ENCODE results near the gene TMCC2.

Gene TMCC2

DNA sequence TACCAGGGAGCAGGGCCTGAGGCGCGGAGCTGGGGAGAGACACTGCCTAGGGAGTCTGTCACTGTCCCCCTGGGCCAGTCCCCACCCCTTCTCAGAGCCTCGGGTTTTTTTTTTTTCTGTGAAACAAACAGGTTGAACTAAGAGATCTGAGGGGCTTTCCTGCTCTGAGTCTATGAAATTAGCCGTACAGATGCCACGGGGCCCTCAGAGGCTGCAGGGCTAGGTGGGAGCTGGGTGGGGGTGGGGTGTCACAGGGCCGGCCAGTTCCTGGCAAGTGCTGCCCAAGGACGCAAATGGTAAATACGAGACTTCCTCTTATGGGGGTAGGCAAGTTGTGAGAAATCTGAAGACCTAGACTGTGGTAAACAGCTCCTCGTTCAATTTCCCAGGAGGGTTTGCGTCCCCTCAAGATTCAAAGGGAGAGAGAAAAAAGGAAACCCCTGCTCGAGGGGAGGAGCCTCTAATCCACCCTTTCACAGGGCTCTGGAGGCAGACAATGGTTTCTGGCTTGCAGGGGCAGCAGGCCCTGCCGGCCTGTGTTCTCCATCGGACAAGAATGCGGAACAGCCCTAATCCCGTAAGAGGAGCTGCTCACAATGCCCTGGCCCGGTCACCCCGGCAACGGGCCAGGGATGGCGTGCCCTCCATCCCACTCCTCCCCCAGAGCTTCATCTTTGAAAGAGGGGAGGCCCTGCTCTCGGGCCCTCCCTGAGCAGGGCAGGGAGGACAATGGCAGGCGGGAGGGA, 86.0 kb downstream of the TMCC2 start:
- TF ChIP-seq CSRNP3 (CRISPR knock-in tag; IDR thresholded peaks at IDR 0.05) (no peak), ISL1 (CRISPR knock-in tag; IDR thresholded peaks at IDR 0.05) (no peak), ZNF70 (CRISPR knock-in tag; IDR thresholded peaks at IDR 0.05) (no peak), RARB (CRISPR knock-in tag; IDR thresholded peaks at IDR 0.05) (no peak), TCF4 (CRISPR knock-in tag; IDR thresholded peaks at IDR 0.05; ENCODE audit: borderline replicate concordance) (no peak), PPARA (CRISPR knock-in tag; IDR thresholded peaks at IDR 0.05; ENCODE audit: borderline replicate concordance) (no peak), ZC3H10 (CRISPR knock-in tag; IDR thresholded peaks at IDR 0.05) (no peak), TSHZ2 (CRISPR knock-in tag; IDR thresholded peaks at IDR 0.05) (no peak), BACH2 (CRISPR knock-in tag; IDR thresholded peaks at IDR 0.05; ENCODE audit: borderline replicate concordance) (no peak), CSDC2 (CRISPR knock-in tag; IDR thresholded peaks at IDR 0.05) (no peak), ZNF565 (CRISPR knock-in tag; conservative IDR thresholded peaks at IDR 0.05; ENCODE audit: low read depth) (no peak), ZNF8 (CRISPR knock-in tag; IDR thresholded peaks at IDR 0.05) (no peak), TOX (CRISPR knock-in tag; IDR thresholded peaks at IDR 0.05; ENCODE audit: borderline replicate concordance) (no peak)
- TF ChIP-seq, protein P1, sequence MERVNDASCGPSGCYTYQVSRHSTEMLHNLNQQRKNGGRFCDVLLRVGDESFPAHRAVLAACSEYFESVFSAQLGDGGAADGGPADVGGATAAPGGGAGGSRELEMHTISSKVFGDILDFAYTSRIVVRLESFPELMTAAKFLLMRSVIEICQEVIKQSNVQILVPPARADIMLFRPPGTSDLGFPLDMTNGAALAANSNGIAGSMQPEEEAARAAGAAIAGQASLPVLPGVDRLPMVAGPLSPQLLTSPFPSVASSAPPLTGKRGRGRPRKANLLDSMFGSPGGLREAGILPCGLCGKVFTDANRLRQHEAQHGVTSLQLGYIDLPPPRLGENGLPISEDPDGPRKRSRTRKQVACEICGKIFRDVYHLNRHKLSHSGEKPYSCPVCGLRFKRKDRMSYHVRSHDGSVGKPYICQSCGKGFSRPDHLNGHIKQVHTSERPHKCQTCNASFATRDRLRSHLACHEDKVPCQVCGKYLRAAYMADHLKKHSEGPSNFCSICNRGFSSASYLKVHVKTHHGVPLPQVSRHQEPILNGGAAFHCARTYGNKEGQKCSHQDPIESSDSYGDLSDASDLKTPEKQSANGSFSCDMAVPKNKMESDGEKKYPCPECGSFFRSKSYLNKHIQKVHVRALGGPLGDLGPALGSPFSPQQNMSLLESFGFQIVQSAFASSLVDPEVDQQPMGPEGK (CRISPR knock-in tag; IDR thresholded peaks at IDR 0.05; ENCODE audit: borderline replicate concordance): no peak
- no peak for ATAC-seq

DNA sequence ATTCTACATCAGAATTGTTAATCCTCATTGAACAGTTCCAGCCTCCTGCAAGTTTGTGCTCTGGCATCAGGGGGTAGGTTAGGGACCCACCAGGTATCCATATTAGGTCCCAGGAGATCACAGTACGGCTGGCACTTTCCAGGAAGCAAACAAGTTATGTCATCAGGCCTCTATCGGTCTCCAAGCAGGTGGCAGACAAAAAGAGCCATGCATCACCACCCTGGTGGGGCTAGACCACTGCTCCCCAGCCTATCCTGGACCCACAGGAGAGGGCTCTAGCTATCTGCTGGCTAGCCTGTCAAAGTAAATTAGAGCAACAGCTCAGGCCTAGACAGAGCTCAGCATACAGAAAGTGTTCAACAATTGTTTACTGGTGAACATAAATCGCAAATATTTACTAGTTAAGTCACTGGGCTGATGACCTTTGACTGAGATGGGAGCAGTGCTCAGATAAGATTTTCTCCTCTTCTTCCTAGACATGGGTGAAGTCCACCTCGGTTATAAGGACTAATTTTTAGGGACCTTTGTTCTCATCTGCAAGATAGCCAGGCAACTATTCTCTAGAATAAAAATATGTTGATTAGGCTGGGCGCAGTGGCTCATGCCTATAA, 87.4 kb downstream of the TMCC2 start:
- no peak for ATAC-seq

More for the DNA sequence above, 87.4 kb downstream of the TMCC2 start:
- TF ChIP-seq ZNF70 (CRISPR knock-in tag; IDR thresholded peaks at IDR 0.05) (no peak), RARB (CRISPR knock-in tag; IDR thresholded peaks at IDR 0.05) (no peak), GLIS3 (CRISPR knock-in tag; IDR thresholded peaks at IDR 0.05) (no peak), ZFP30 (CRISPR knock-in tag; IDR thresholded peaks at IDR 0.05) (no peak), ZC3H10 (CRISPR knock-in tag; IDR thresholded peaks at IDR 0.05) (no peak), ESRRG (CRISPR knock-in tag; IDR thresholded peaks at IDR 0.05) (no peak), TSHZ2 (CRISPR knock-in tag; IDR thresholded peaks at IDR 0.05) (no peak), POU6F1 (CRISPR knock-in tag; IDR thresholded peaks at IDR 0.05; ENCODE audit: borderline replicate concordance, low read depth) (no peak), OSR1 (CRISPR knock-in tag; IDR thresholded peaks at IDR 0.05) (no peak), BACH2 (CRISPR knock-in tag; IDR thresholded peaks at IDR 0.05; ENCODE audit: borderline replicate concordance) (no peak), SNAI2 (CRISPR knock-in tag; IDR thresholded peaks at IDR 0.05) (no peak), CSRNP3 (CRISPR knock-in tag; IDR thresholded peaks at IDR 0.05) (no peak), TCF4 (CRISPR knock-in tag; IDR thresholded peaks at IDR 0.05; ENCODE audit: borderline replicate concordance) (no peak), CSDC2 (CRISPR knock-in tag; IDR thresholded peaks at IDR 0.05) (no peak), ISL1 (CRISPR knock-in tag; IDR thresholded peaks at IDR 0.05) (no peak)
- TF ChIP-seq, protein P2, sequence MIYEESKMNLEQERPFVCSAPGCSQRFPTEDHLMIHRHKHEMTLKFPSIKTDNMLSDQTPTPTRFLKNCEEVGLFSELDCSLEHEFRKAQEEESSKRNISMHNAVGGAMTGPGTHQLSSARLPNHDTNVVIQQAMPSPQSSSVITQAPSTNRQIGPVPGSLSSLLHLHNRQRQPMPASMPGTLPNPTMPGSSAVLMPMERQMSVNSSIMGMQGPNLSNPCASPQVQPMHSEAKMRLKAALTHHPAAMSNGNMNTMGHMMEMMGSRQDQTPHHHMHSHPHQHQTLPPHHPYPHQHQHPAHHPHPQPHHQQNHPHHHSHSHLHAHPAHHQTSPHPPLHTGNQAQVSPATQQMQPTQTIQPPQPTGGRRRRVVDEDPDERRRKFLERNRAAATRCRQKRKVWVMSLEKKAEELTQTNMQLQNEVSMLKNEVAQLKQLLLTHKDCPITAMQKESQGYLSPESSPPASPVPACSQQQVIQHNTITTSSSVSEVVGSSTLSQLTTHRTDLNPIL (CRISPR knock-in tag; IDR thresholded peaks at IDR 0.05; ENCODE audit: low read depth): no peak
- TF ChIP-seq, protein P1 (CRISPR knock-in tag; IDR thresholded peaks at IDR 0.05; ENCODE audit: borderline replicate concordance): no peak
